GM21576 (cell line): Measurements from ENCODE around the gene NUP160.
"Not testable (repeated sequence)": the region's sequence is repeated elsewhere in the genome, so short reads cannot be mapped to it uniquely, and the experiment has no call there.

Experiments used
- ATAC-seq: cut with Tn5 transposase; IDR thresholded peaks from one replicate; pipeline ENCODE4 v1.9.1; 2021; ENCODE audit warnings: mild to moderate bottlenecking, moderate library complexity; ENCODE audit not compliant: unreplicated experiment

NUP160 gene

GRCh38 chr11:47847892-47848699, at the start of gene NUP160:
NUP160 (minus strand) TSS chr11:47848350; CDS start chr11:47848318, 32 bp downstream.
- ATAC-seq = peak; percentile 61

- ATAC-seq = no peak
Measured at GRCh38 chr11:47896199-47896598, 48.0 kb upstream of the NUP160 start.

GRCh38 chr11:47895035-47895434, 46.9 kb upstream of the NUP160 start:
- no peak for ATAC-seq

- not testable (repeated sequence) for ATAC-seq
Measured at GRCh38 chr11:47892546-47893276, 44.6 kb upstream of the NUP160 start.

- ATAC-seq = no peak
Measured at GRCh38 chr11:47891886-47892285, 43.7 kb upstream of the NUP160 start.

- no peak for ATAC-seq
Measured at GRCh38 chr11:47889714-47890441, 41.7 kb upstream of the NUP160 start.

GRCh38 chr11:47887910-47888569, 39.9 kb upstream of the NUP160 start:
- no peak for ATAC-seq

- ATAC-seq = no peak
Measured at GRCh38 chr11:47886096-47886495, 37.9 kb upstream of the NUP160 start.

- not testable (repeated sequence) for ATAC-seq
Measured at GRCh38 chr11:47882437-47882836, 34.3 kb upstream of the NUP160 start.

GRCh38 chr11:47881145-47881544, 33.0 kb upstream of the NUP160 start:
- ATAC-seq = no peak

GRCh38 chr11:47879259-47880158, 31.4 kb upstream of the NUP160 start:
- peak; percentile 64 for ATAC-seq

GRCh38 chr11:47875858-47876257, 27.7 kb upstream of the NUP160 start:
- not testable (repeated sequence) for ATAC-seq

GRCh38 chr11:47870404-47870803, 22.3 kb upstream of the NUP160 start:
- no peak for ATAC-seq

GRCh38 chr11:47869544-47870393, 21.6 kb upstream of the NUP160 start:
- ATAC-seq = no peak

GRCh38 chr11:47867823-47868222, 19.7 kb upstream of the NUP160 start:
- ATAC-seq = no peak

GRCh38 chr11:47866892-47867291, 18.7 kb upstream of the NUP160 start:
- not testable (repeated sequence) for ATAC-seq

GRCh38 chr11:47864901-47865300, 16.8 kb upstream of the NUP160 start:
- no peak for ATAC-seq

- ATAC-seq = no peak
Measured at GRCh38 chr11:47863898-47864430, 15.8 kb upstream of the NUP160 start.
